Measurements from ENCODE around the gene CALHM6.

DNA sequence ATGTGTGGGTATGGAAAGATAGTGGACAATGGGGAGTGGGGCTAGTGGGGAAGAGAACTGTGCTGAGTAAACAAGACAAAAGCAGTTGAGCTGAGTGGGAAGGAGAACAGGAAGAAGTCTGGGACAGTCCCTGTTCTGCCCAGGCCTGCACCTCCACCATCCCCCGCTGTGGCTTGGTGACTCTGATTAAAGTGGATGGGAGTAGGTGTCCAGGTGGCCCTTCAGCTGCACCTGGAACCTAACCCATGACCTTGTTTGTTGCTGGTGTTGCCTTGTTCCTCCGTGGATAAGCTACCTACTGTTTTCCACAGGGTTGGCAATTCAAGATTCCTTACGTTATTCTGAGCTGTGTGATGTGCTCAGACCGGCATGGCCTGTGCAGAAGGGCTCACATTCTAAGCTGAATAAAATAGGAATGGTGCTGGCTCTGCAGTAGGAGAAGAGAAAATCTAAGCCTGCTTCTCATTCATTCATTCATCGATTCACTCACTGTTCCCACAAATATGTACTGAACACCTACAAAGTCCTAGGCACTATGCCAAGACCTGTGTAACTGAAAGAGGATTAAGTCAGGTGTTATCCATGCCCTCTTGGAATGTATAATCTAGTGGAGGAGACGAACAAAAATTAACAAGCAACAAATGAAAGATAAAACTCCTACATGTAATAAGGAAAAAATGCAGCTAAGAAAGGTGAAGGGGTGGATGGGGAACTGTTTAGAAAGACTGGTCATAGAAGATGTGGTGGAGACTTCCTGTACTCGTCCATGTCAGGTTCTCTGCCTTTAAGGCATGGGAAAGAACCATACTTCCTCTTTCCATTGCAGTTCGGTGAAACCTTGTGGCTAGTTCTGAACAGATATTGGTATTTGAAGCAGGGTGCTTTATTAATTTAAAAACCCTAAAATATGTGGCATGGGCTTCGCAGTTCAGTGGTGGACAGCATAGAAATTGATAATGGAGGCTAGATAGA lies 10.1 kb upstream of the CALHM6 start:
- no peak for TF ChIP-seq GATA2 (IDR thresholded peaks at IDR 0.05; ENCODE audit: low read depth, low read length)
- no peak for TF ChIP-seq GATA3 (IDR thresholded peaks at IDR 0.05; ENCODE audit: low read depth, low read length)

Measured in SH-SY5Y (cell line).